ENCODE results near the gene WDR77.

WDR77 gene

GRCh38 chr1:111449703-111450017 is 604 bp upstream of the WDR77 start:
- TF ChIP-seq CTCF (IDR thresholded peaks at IDR 0.05; ENCODE audit: low read depth, low read length), result no peak
- DNase-seq (ENCODE audit: extremely low read depth, low read depth), result no peak

GRCh38 chr1:111448482-111448917 is 556 bp downstream of the WDR77 start:
- TF ChIP-seq CTCF (IDR thresholded peaks at IDR 0.05; ENCODE audit: low read depth, low read length), result no peak; the same call in 1 of the 2 replicates
- DNase-seq (ENCODE audit: extremely low read depth, low read depth), result no peak

DNA sequence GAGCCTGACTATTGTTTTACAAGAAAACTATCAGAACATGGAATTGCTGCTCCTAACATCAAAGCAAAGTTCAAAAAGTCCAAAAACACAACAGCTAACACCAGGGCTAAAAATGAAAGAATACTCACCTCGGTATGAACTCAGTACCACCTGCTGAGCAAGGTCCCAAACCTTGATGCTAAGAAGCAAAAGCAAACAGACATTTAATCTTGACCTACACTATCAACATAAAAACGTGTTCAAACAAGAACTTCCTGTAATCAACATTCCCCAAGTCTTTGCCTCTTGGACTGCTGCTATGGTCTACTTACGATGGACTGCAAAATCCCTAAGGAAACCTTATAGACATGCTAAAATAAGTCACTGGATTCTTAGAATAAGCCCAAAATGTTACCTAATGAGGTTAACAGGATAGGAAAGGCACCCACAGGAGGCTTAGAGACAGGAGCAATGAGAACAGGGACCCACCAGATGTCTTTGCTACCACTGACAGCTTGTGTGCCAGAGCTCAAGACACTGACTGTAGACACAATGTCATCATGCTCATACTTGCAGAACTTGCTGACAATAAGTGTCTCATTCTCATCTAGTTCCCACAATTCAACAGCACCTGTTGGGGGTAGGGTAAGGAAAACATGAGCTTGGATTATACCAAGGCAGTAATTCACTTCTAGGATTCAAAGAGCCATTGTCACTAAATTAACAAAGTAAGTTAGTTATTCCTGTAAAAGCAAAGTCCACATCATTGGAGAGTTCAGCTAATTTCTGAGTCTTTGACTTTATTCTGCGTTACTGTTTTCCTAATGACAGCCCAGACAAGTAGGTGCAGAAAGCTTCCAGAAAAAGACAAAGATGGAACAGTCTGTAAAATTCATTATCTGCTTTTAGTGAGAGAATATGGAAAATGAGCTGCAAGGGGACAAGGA is 1.8 kb downstream of the WDR77 start:
- DNase-seq (ENCODE audit: extremely low read depth, low read depth), result no peak
- no peak for TF ChIP-seq CTCF (IDR thresholded peaks at IDR 0.05; ENCODE audit: low read depth, low read length)

GRCh38 chr1:111446546-111446945 is 2.5 kb downstream of the WDR77 start:
- no peak for DNase-seq (ENCODE audit: extremely low read depth, low read depth)
- no peak for TF ChIP-seq CTCF (IDR thresholded peaks at IDR 0.05; ENCODE audit: low read depth, low read length)

GRCh38 chr1:111444031-111444430 is 5.0 kb downstream of the WDR77 start:
- no peak for DNase-seq (ENCODE audit: extremely low read depth, low read depth)
- no peak for TF ChIP-seq CTCF (IDR thresholded peaks at IDR 0.05; ENCODE audit: low read depth, low read length)

DNA sequence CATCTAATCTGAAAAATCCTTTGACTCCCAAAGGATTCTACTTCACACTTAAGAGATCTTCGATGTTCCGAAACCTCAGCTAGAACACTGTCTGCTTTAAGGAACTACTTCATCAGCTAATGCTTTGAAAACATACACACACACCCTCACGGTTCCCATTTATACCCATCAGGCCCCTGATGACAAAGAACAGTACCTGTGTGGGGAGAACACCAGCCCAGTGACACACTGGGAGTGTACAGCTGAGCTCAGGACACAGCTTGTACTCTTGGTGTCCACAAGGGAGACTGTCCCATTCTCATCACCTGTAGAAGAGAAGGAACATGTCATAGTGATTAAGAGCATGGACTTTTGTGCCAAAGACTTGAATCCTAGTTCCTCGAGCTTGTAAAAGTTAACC is 6.6 kb downstream of the WDR77 start:
- no peak for TF ChIP-seq CTCF (IDR thresholded peaks at IDR 0.05; ENCODE audit: low read depth, low read length)
- no peak for DNase-seq (ENCODE audit: extremely low read depth, low read depth)

DNA sequence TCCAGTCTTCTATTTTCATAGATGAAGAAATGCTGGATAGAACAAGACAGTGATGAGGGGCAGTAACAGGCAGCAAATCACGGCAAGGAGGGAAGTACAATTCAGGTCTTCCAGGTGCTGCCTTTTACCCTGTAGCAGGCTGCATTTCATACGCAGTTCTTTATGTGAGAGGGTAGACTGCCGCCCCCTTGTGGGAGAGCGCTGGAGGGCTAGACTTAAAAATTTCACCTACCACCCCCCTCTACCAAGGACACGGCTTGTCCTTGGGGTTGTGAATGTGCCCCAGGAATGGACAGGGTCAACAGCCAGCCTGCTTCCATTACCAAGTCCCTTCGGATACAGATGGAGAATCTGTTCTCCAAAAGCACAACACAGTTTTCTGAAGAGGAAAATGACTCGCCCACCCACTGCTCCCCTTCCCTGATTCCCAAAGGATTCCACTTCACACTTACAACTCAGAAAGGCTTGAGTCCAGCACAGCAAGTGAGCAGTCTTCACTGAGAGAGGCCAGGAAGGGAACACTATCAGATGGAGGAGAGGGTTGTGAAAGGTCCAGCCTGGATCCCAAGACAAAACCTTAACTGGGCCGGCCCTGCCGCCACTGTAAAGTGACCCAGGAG is 7.4 kb downstream of the WDR77 start:
- peak; percentile 31 for TF ChIP-seq CTCF (IDR thresholded peaks at IDR 0.05; ENCODE audit: low read depth, low read length)
- no peak for DNase-seq (ENCODE audit: extremely low read depth, low read depth)
